ENCODE measurements around the gene GCM1.

Gene GCM1

DNA sequence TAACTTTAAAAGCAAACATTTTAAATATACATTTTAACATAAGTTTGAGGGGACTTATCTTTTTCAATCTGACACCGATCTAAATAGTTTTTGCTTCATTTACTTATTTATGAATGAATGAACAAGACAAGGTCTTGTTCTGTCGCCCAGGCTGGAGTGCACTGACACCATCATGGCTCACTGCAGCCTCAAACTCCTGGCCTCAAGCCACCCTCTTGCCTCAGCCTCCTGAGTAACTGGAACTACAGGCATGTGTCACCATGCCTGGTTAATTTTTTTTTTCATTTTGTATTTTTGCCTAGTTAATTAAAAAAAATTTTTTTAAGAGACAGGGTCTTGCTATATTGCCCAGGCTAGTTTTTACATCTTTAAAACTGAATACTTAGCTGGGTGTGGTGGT lies 58.1 kb downstream of the GCM1 start:
- TF ChIP-seq, protein P1, sequence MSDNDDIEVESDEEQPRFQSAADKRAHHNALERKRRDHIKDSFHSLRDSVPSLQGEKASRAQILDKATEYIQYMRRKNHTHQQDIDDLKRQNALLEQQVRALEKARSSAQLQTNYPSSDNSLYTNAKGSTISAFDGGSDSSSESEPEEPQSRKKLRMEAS (IDR thresholded peaks at IDR 0.05; ENCODE audit: low read depth, low read length), result no peak
- no peak for TF ChIP-seq POLR2A (IDR thresholded peaks at IDR 0.05; ENCODE audit: extremely low read depth, insufficient read length)
- DNase-seq (ENCODE audit: low read depth), result no peak
- H3K4me3 ChIP-seq (ENCODE audit: low read depth, low read length), result no peak overlapping the region

DNA sequence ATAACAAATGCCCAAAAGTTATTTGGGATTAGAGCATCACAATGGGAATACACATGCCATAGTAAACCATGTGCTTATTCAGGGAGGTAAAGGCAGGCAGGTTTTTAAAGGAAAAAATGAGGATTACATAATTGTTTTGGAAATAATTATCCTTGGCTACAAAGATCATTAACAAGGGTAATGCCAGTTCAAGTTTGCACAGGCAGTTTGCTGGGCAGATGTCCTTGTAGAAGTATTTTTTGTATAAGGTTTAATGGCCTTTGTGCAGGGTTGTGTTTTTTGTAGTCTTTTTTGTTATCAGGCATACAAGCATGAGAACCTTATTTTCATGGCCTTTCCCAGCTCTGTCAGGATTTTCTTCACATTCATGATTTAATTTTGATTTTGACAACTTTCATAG lies 58.7 kb downstream of the GCM1 start:
- TF ChIP-seq MYC (IDR thresholded peaks at IDR 0.05; ENCODE audit: low read depth, low read length) (no peak), POLR2A (IDR thresholded peaks at IDR 0.05; ENCODE audit: extremely low read depth, insufficient read length) (no peak), CTCF (IDR thresholded peaks at IDR 0.05; ENCODE audit: low read depth, low read length) (no peak)
- TF ChIP-seq, protein P1 (IDR thresholded peaks at IDR 0.05; ENCODE audit: low read depth, low read length), result no peak
- no peak for DNase-seq (ENCODE audit: low read depth)
- H3K4me3 ChIP-seq (ENCODE audit: low read depth, low read length), result no peak overlapping the region

GRCh38 chr6:53086302-53086701 lies 62.3 kb downstream of the GCM1 start:
- H3K4me3 ChIP-seq (ENCODE audit: low read depth, low read length), result no peak overlapping the region
- no peak for DNase-seq (ENCODE audit: low read depth)
- TF ChIP-seq, protein P1 (IDR thresholded peaks at IDR 0.05; ENCODE audit: low read depth, low read length), result no peak
- TF ChIP-seq POLR2A (IDR thresholded peaks at IDR 0.05; ENCODE audit: extremely low read depth, insufficient read length) (no peak), CTCF (IDR thresholded peaks at IDR 0.05; ENCODE audit: low read depth, low read length) (no peak), MYC (IDR thresholded peaks at IDR 0.05; ENCODE audit: low read depth, low read length) (no peak)

DNA sequence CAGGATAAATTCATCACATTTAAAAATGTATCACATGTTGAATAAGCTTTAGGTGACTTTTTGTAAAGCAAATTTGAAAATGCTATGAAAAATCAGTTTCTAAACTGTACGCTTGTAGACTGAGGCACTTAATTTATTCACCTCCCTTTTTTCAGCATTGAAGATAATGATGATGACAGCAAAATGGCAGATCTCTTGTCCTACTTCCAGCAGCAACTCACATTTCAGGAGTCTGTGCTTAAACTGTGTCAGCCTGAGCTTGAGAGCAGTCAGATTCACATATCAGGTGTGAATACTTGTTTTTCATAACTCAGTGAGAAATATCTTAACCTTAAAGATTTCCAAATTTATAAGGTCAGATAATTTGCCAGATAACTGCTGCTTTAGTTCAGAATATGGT lies 67.8 kb downstream of the GCM1 start:
- no peak overlapping the region for H3K4me3 ChIP-seq (ENCODE audit: low read depth, low read length)
- TF ChIP-seq, protein P1 (IDR thresholded peaks at IDR 0.05; ENCODE audit: low read depth, low read length), result no peak
- TF ChIP-seq POLR2A (IDR thresholded peaks at IDR 0.05; ENCODE audit: extremely low read depth, insufficient read length) (no peak), CTCF (IDR thresholded peaks at IDR 0.05; ENCODE audit: low read depth, low read length) (no peak), MYC (IDR thresholded peaks at IDR 0.05; ENCODE audit: low read depth, low read length) (no peak)
- no peak for DNase-seq (ENCODE audit: low read depth)

Measured in NB4 (cell line).